GM18951 (cell line): ENCODE measurements around the gene ITCH.
"Not testable (repeated sequence)": the region's sequence is repeated elsewhere in the genome, so short reads cannot be mapped to it uniquely, and the experiment has no call there.

ENCODE experiments used
- POLR2A ChIP-seq: IDR thresholded peaks from 4 replicates; pipeline ENCODE4 v1.6.1; 2011; ENCODE audit warnings: mild to moderate bottlenecking; ENCODE audit not compliant: insufficient read length, insufficient read depth; ENCODE audit errors: extremely low read depth
- in situ Hi-C: fragments of 300-500 bp; cut with MboI; formaldehyde crosslinking; loops from one replicate; pipeline ENCODE4 v1.12.0; 2022; ENCODE audit warnings: low sequenced_read_pairs, mixed read lengths, inconsistent platforms; ENCODE audit not compliant: unreplicated experiment

ITCH gene

GRCh38 chr20:34427784-34428183 is 64.7 kb downstream of the ITCH start:
- in situ Hi-C loops: no loop called here
- TF ChIP-seq POLR2A: no peak

GRCh38 chr20:34431168-34431567 is 68.1 kb downstream of the ITCH start:
- in situ Hi-C loops: no loop called here
- no peak for TF ChIP-seq POLR2A

GRCh38 chr20:34432663-34433062 is 69.6 kb downstream of the ITCH start:
- in situ Hi-C loops: not testable (repeated sequence)

GRCh38 chr20:34433391-34433790 is 70.3 kb downstream of the ITCH start:
- no peak for TF ChIP-seq POLR2A
- in situ Hi-C loops: no loop called here

GRCh38 chr20:34435589-34435988 is 72.5 kb downstream of the ITCH start:
- in situ Hi-C loops: no loop called here
- TF ChIP-seq POLR2A: no peak

GRCh38 chr20:34437330-34437986 is 74.4 kb downstream of the ITCH start:
- in situ Hi-C loops: no loop called here
- TF ChIP-seq POLR2A: no peak

- in situ Hi-C loops: no loop called here
- TF ChIP-seq POLR2A: no peak
Observed at GRCh38 chr20:34439168-34439567, 76.1 kb downstream of the ITCH start.

GRCh38 chr20:34441423-34441822 is 78.3 kb downstream of the ITCH start:
- in situ Hi-C loops: not testable (repeated sequence)

- in situ Hi-C loops: no loop called here
- TF ChIP-seq POLR2A: no peak
Observed at GRCh38 chr20:34443546-34443945, 80.5 kb downstream of the ITCH start.

GRCh38 chr20:34445177-34446065 is 82.3 kb downstream of the ITCH start:
- no peak for TF ChIP-seq POLR2A
- in situ Hi-C loops: no loop called here

GRCh38 chr20:34448517-34448916 is 85.4 kb downstream of the ITCH start:
- in situ Hi-C loops: no loop called here

GRCh38 chr20:34449674-34450592 is 86.9 kb downstream of the ITCH start:
- no peak for TF ChIP-seq POLR2A
- in situ Hi-C loops: loop anchor here (10.0 kb wide), 1 partner anchor 135 kb away; no protein-coding TSS in a partner anchor

More at GRCh38 chr20:34448517-34448916, 85.4 kb downstream of the ITCH start:
- no peak for TF ChIP-seq POLR2A

- in situ Hi-C loops: loop anchor here (10.0 kb wide), 1 partner anchor 138 kb away; no protein-coding TSS in a partner anchor
- TF ChIP-seq POLR2A: no peak
Observed at GRCh38 chr20:34452281-34452982, 89.4 kb downstream of the ITCH start.

GRCh38 chr20:34458631-34459030 is 95.6 kb downstream of the ITCH start:
- no peak for TF ChIP-seq POLR2A
- in situ Hi-C loops: loop anchor here (10.0 kb wide), 1 partner anchor 144 kb away; no protein-coding TSS in a partner anchor
